Retina (tissue), 1 donor: Measurements from ENCODE around the gene C1orf94.
A peak's percentile ranks its signal among the peaks of the same experiment; 100 is the strongest.

Experiments
- DNase-seq: peaks from one replicate; pipeline ENCODE4 v3.0.0-alpha.2; 2016

C1orf94 gene

DNA sequence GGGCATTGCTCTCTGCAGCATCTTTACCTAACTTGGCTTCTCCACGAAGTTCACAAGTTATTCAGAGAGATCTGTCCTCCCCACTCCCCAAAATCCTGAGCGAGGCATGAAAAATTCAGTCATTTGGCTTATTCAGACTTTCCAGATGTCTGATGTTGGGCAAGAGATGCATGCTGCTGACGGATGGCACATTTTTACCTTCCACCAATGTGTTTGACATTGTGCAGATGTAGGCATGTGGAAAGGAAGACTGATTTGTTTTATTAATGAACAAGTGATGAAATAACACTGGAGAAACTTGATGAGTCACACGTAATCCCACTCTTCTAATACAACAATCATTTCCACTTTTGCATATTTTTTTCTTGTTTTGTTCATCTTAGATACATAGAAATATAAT, 86.7 kb downstream of the C1orf94 start:
- no peak for DNase-seq

DNA sequence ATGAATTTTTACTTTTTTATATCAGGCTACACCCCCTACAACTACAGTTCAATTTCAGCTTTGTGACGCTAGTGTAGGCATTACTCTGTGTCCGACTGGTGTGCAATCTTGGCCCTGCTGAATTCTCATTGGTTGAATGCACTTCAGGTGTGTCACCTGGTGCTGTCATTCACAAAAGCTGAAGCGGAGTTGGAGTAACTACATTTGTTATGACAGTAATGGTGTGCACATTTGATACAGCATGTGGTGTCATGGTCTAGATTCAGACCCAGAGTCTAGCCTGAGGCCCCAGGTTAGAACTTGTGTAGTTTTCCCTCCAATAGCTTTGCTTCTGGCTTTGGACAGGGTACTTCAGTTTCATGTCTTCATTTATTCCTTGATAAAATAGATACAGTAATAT, 88.7 kb downstream of the C1orf94 start:
- no peak for DNase-seq

DNA sequence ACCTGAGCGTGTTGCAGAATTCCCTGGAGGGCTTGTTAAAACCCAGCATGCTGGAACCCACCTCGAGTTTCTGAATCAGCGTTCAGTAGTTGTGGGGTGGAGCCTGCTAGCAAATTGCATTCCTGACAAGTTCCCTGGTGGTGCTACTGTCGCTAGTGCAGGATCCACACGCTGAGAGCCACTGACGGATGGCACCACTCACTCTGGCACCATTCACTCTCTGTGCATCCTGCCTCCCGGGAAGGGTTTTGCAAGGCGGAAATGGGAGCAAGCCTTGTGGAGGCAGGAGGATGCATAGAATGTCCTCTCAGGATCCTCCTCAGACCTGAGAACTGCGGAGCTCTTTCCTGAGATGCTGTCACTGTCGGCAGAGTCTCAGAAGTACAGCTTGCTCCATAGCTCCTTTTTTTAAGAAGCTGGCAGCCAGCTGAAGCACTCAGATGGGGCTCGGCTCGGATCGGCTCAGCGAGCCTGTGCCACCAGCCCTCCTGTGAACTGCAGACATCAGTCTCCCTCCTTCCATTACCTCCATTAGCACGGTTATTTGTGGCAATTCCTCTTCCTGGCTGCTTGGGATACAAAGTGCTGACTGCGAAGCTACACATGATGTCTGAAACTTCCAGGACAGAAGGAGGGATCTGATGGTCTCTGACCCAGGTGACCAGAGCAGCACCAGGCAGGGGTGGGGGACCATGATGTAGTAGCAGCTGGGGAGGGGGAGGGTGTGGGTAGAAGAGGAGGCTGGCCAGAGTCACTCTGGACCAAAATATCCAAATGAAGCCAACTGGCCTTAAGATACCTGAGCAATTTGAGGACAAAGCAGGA, 89.6 kb downstream of the C1orf94 start:
- peak; percentile 40 for DNase-seq

DNA sequence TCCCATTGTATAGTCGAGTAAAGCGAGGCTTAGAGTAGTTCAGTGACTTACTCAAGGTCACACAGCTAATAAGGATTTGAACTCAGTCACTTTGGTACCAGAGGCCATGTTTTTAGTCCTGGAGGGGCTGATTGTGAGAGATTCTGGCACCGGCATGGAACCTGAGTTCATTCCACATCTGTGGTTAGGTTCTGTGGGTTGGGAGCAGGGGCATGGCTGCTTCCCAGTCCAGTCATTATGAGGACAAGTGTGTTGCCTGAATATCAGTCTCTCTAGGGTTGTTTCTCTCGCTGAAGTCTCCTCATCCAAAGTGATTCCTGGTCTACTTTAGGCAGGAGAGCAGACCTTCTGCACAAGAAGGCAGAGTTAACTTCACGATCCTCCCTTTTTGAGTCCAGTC, 90.6 kb downstream of the C1orf94 start:
- no peak for DNase-seq

DNA sequence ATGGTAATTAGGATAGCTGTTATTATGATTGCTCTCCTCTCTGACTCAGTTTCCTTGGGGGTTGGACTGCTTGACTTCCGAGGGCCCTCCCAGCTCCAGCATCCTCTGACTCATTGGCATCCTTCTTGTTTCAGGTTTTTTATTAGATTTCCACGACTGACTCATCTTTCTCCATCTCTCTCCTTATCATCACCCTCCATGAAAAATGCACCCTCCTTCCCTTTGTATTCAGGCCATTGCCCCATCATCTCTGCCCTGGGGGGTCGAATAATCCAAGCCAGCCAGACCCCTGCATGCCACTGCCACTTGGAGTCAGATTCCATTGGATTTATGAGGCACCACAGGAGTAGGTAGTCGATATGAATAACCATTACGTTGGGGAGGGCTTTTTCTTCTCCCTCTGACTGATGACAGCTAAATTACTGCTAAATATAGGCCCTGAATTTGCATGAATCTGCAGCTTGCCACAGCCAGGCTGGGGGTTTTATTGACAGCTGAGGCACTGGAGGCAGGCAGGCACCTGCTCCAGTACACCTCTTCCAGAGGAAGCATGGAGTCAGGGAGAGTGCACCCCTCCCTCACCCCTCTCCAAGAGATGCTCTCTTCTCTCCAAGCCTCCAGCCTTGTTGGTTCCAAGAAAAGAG, 91.7 kb downstream of the C1orf94 start:
- DNase-seq: peak; percentile 8
